Kidney (tissue), 14 donors: ENCODE measurements around the gene KCNIP3. TPM values are rescaled to one million over a fixed set of nuclear protein-coding genes. Genes with fewer than 3 reads are reported as not detected.

Source experiments
- DNase-seq, 5 donors: peaks; one replicate each; pipeline ENCODE4 v3.0.0-alpha.2; 2013 to 2020
- FAIRE-seq: peaks from 2 replicates; lab custom pipeline; 2012; peaks lifted over from hg19 to GRCh38; lab: Jason Lieb, UNC
- H3K27ac ChIP-seq, 2 donors: one replicate each; pipeline ENCODE4 v1.7.0; 2013; ENCODE audit warnings: low read depth in 2 of 2, low read length in 2 of 2, inconsistent platforms in 1 of 2
- H3K27me3 ChIP-seq: one replicate; pipeline ENCODE4 v1.7.1; 2013; ENCODE audit warnings: low read length, inconsistent platforms; ENCODE audit not compliant: control insufficient read depth, insufficient read depth
- H3K36me3 ChIP-seq, 3 donors: one replicate each; pipeline versions ENCODE4 v1.7.0 to v1.7.1; 2013; ENCODE audit warnings: low read length in 3 of 3, control low read depth in 1 of 3, inconsistent platforms in 1 of 3; ENCODE audit not compliant: insufficient read depth in 3 of 3, control insufficient read depth in 2 of 3
- H3K4me1 ChIP-seq, 3 donors: one replicate each; pipeline versions ENCODE4 v1.7.0 to v1.7.1; 2013; ENCODE audit warnings: low read length in 3 of 3, inconsistent platforms in 1 of 3, low read depth in 1 of 3; ENCODE audit not compliant: control insufficient read depth in 2 of 3, insufficient read depth in 2 of 3
- H3K4me3 ChIP-seq, 3 donors: one replicate each; pipeline versions ENCODE4 v1.7.0 to v1.8.1; 2013; ENCODE audit warnings: low read length in 3 of 3, control low read depth in 1 of 3, inconsistent platforms in 1 of 3
- H3K9ac ChIP-seq, 3 donors: one replicate each; pipeline versions ENCODE4 v1.7.0 to v1.7.1; 2013; ENCODE audit warnings: low read length in 3 of 3, control low read depth in 1 of 3, inconsistent platforms in 1 of 3
- H3K9me3 ChIP-seq, 3 donors: one replicate each; pipeline versions ENCODE4 v1.7.0 to v1.7.1; 2013; ENCODE audit warnings: low read length in 3 of 3, control low read depth in 1 of 3, inconsistent platforms in 1 of 3; ENCODE audit not compliant: control insufficient read depth in 2 of 3, insufficient read depth in 1 of 3
- CTCF ChIP-seq: IDR thresholded peaks from 3 replicates; pipeline ENCODE4 v1.5.1; 2012; ENCODE audit warnings: mild to moderate bottlenecking, moderate library complexity, borderline replicate concordance; ENCODE audit not compliant: insufficient read depth; ENCODE audit errors: extremely low read depth
- intact Hi-C: fragments of 100-400 bp; cut with DNase I; formaldehyde crosslinking; loops from one replicate; pipeline ENCODE4 v1.11.1; 2022
- polyA plus RNA-seq: library from polyadenylated mRNA; stranded (reverse); fragments of 350-450 nt; fragmentation: Illumina TruSeq; extraction: RNeasy Lipid Tissue Mini Kit (QIAGEN cat#74804); gene quantifications from one replicate; pipeline ENCODE4 v1.2.3, GENCODE V29; 2014; ENCODE audit warnings: low read depth, low replicate concordance; ENCODE audit not compliant: insufficient read depth
- total RNA-seq: library from RNA; stranded (reverse); fragmentation: NEBNext Ultra II Directional; extraction: Animal tissue kit (Norgen Biotek cat#: 25700); gene quantifications from one replicate; pipeline ENCODE4 v1.2.1, GENCODE V29; 2021
- donor health status: control.
- donor health status: control.
- donor health status: control.
- donor health status: control.
- donor health status: control.
- donor health status: DM: yes; HTN: yes; CAD: no.
- donor health status: Normal renal cell carcinoma (clear cell type).

KCNIP3 gene
- total and polyA plus RNA-seq, 2 donors from 2014 or later: 14.8 to 27.6 TPM

DNA sequence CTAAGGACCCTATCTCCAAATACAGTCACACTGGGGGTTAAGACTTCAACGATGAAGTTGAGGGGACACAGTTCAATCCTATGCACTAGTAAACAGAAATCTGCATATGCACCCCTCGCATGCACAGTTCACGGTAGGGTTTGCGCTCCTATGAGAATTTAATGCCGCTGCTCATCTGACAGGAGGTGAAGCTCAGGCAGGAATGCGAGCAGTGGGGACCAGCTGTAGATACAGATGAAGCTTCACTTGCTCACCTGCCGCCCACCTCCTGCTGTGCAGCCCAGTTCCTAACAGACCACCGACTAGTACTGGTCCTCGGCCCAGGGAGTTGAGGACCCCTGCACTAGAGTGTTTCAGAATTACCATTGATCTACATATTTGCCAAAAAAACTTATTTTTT lies 65.3 kb downstream of the KCNIP3 start:
- Histone ChIP-seq H3K27me3 (no peaks in the 10 kb centered on the region), H3K9me3 (no peaks in the 10 kb centered on the region), H3K4me1 (no peaks in the 10 kb centered on the region), H3K27ac (no peak overlapping the region), H3K36me3 (no peaks in the 10 kb centered on the region), H3K9ac (no peak overlapping the region), H3K4me3 (no peak overlapping the region)
- intact Hi-C loops: no loop called here
- DNase-seq (peak in 1 of 5 donors; percentile 15), FAIRE-seq (no peak)
- no peak for TF ChIP-seq CTCF

DNA sequence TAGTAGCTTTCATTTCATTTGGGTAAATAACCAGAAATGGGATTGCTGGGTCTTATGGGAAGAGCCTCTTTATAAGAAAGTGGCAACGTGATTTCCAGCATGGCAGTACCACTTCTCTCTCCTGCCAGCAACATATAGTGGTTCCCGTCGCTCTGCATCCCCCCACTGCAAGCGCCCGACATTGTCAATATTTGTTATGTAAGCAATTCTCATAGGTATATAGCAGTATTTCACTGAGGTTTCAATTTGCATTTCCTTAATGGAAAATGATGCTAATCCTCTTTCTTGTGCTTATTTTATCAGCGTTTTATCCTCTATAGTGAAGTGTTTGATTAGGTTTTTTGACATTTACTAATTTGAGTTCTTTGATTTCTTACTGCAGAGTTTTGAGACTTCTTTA lies 69.4 kb downstream of the KCNIP3 start:
- FAIRE-seq (no peak), DNase-seq (no peak)
- intact Hi-C loops: no loop called here
- no peaks in the 10 kb centered on the region for H3K36me3 ChIP-seq
- no peak overlapping the region for H3K4me3 ChIP-seq
- H3K27ac ChIP-seq: no peak overlapping the region
- H3K9me3 ChIP-seq: no peaks in the 10 kb centered on the region
- no peak overlapping the region for H3K9ac ChIP-seq
- no peaks in the 10 kb centered on the region for H3K27me3 ChIP-seq
- TF ChIP-seq CTCF: no peak
- H3K4me1 ChIP-seq: no peaks in the 10 kb centered on the region

GRCh38 chr2:95372216-95372829 lies 75.2 kb downstream of the KCNIP3 start:
- FAIRE-seq (no peak), DNase-seq (peak in 1 of 5 donors; percentile 26)
- no peak overlapping the region for H3K4me3 ChIP-seq
- H3K36me3 ChIP-seq: no peaks in the 10 kb centered on the region
- H3K27me3 ChIP-seq: no peaks in the 10 kb centered on the region
- no peak overlapping the region for H3K27ac ChIP-seq
- H3K9me3 ChIP-seq: no peaks in the 10 kb centered on the region
- no peak overlapping the region for H3K9ac ChIP-seq
- H3K4me1 ChIP-seq: no peaks in the 10 kb centered on the region
- TF ChIP-seq CTCF: no peak
- intact Hi-C loops: no loop called here

- Histone ChIP-seq H3K9me3 (no peaks in the 10 kb centered on the region), H3K9ac (no peak overlapping the region), H3K36me3 (no peaks in the 10 kb centered on the region), H3K27ac (no peak overlapping the region), H3K27me3 (no peaks in the 10 kb centered on the region), H3K4me3 (no peak overlapping the region), H3K4me1 (no peaks in the 10 kb centered on the region)
- FAIRE-seq (no peak), DNase-seq (peak in 1 of 5 donors; percentile 49)
- intact Hi-C loops: no loop called here
- TF ChIP-seq CTCF: no peak
Observed at GRCh38 chr2:95372845-95373244, 75.7 kb downstream of the KCNIP3 start.
